GM19452 (cell line): ENCODE measurements around the gene LTO1.

Experiments
- ATAC-seq: cut with Tn5 transposase; IDR thresholded peaks from one replicate; pipeline ENCODE4 v1.9.1; 2021; ENCODE audit not compliant: unreplicated experiment

LTO1 gene

GRCh38 chr11:69682221-69682620 is 7.1 kb upstream of the LTO1 start:
- ATAC-seq: no peak

- no peak for ATAC-seq
These were observed 5.5 kb upstream of the LTO1 start for GRCh38 chr11:69680688-69681087.

GRCh38 chr11:69677749-69678148 is 2.6 kb upstream of the LTO1 start:
- no peak for ATAC-seq

GRCh38 chr11:69674267-69674885 is 777 bp downstream of the LTO1 start:
- ATAC-seq: no peak

GRCh38 chr11:69671734-69672465 is 3.3 kb downstream of the LTO1 start:
- no peak for ATAC-seq

- no peak for ATAC-seq
These were observed 4.9 kb downstream of the LTO1 start for GRCh38 chr11:69670158-69670845.

GRCh38 chr11:69669486-69669885 is 5.7 kb downstream of the LTO1 start:
- ATAC-seq: no peak

GRCh38 chr11:69667619-69668604 is 7.2 kb downstream of the LTO1 start:
- no peak for ATAC-seq

GRCh38 chr11:69666752-69667536 is 8.2 kb downstream of the LTO1 start:
- ATAC-seq: no peak

GRCh38 chr11:69666261-69666660 is 8.9 kb downstream of the LTO1 start:
- ATAC-seq: no peak

- no peak for ATAC-seq
These were observed 9.5 kb downstream of the LTO1 start for GRCh38 chr11:69665669-69666068.

- no peak for ATAC-seq
These were observed 10.3 kb downstream of the LTO1 start for GRCh38 chr11:69664901-69665300.

GRCh38 chr11:69664103-69664775 is 10.9 kb downstream of the LTO1 start:
- ATAC-seq: no peak

- ATAC-seq: no peak
These were observed 11.8 kb downstream of the LTO1 start for GRCh38 chr11:69663326-69663725.

GRCh38 chr11:69662806-69663205 is 12.3 kb downstream of the LTO1 start:
- ATAC-seq: no peak

- no peak for ATAC-seq
These were observed 13.0 kb downstream of the LTO1 start for GRCh38 chr11:69662021-69662698.

GRCh38 chr11:69661413-69661715 is 13.8 kb downstream of the LTO1 start:
- ATAC-seq: no peak

- no peak for ATAC-seq
These were observed 15.1 kb downstream of the LTO1 start for GRCh38 chr11:69660001-69660500.

- no peak for ATAC-seq
These were observed 15.6 kb downstream of the LTO1 start for GRCh38 chr11:69659591-69659990.
